DMS153 (cell line): ENCODE results near the gene HS3ST3A1.

Experiments used
- DNase-seq: peaks from one replicate; lab custom pipeline; 2025; lab: John Stamatoyannopoulos, UW

Gene HS3ST3A1

GRCh38 chr17:13601776-13602551, at the start of gene HS3ST3A1:
TSS of gene HS3ST3A1 (minus strand) at chr17:13601929. CDS start at chr17:13601129, 800 bp downstream.
- DNase-seq, result no peak

DNA sequence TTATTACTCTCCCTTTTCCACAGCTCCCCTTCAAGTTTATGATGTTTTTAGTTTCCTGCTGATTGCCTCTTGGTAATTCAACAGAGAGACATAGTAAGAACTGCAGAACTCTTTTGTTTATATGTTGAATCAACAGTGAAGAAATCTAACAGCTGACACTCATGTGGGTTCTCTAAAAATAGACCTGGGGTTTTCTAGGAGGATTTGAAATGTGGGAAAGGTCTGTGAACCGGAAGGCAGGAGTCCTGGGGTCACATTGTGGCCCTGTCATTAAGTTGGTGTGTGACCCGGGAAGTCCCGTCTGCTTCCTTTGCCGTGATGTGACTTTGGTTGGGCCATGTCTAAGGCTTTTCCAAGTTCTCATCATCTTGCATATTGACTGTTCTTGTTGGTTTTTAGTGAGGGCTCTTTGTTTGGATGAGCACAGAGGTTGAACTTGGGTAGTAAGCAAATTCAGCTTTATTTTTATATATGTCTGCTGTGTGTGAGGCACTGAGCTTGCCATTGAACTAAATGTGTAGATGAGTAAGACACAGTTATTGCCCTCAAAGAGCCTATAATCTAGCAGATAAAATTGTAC, 48.5 kb upstream of the HS3ST3A1 start:
- DNase-seq, result no peak

DNA sequence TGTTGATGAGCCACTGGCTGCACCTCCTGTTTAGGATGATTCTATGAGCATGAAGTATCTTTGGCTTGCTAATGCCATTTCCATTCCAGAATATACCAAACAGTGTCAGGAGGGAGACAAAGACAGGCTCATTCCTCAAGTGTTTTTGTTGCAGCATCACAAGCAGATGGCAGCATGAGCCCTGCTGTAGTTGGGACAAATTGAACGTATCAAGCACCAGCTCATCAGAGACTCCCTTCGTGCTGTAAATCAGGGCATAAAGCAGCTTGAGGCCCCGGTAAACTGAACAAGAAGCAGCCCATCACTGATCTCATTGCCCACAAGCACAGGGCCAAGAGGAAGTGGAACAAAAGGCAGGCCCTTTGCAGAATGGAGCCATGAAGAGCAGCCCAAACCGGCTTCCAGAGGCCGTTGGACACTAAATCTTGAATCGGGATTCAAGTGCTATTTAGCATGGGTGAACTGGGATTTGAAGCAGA, 45.9 kb upstream of the HS3ST3A1 start:
- no peak for DNase-seq

GRCh38 chr17:13646969-13647542, 45.3 kb upstream of the HS3ST3A1 start:
- no peak for DNase-seq

GRCh38 chr17:13646411-13646810, 44.7 kb upstream of the HS3ST3A1 start:
- DNase-seq, result no peak

- DNase-seq, result no peak
Observed at GRCh38 chr17:13643180-13643579, 41.5 kb upstream of the HS3ST3A1 start.

DNA sequence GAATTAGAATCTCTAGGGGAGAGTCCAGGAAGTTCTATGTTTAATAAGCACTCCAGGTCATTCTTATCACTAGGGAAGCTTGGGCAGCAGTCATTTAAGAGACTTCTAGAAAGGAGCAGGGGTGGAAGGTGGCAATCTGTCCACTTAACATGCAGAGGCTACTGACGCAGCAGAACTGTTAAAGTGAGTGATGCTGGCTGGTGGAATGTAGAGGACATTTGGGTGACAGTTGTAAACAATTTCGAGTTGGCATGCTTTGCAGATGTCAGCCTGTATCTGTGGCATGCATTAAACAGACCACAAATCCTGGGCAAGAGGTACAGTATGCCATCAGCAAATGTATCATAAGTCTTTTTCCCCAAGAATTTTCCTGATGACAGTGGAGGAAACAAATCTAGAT, 40.5 kb upstream of the HS3ST3A1 start:
- no peak for DNase-seq

- no peak for DNase-seq
Observed at GRCh38 chr17:13640551-13640950, 38.8 kb upstream of the HS3ST3A1 start.

- no peak for DNase-seq
Observed at GRCh38 chr17:13638855-13639458, 37.2 kb upstream of the HS3ST3A1 start.

GRCh38 chr17:13636951-13637350, 35.2 kb upstream of the HS3ST3A1 start:
- DNase-seq, result no peak

DNA sequence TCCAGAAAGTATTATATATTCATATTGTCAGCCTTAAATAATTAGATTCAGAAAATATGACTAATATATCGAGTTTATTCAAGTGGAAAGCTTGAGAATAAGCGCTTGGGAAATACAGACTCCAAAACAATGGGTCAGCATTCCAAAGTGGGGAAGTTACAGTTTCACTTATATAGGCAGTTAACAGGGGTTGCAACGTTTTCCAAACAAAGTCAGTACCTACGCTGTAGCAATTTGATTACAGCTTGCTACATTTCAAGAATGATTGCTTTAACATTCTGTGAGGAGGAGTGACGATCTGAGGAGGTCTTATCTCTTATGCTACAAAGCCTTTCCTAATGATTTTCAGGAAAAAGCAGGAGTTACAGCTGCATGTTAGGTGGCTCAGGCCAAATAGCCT, 34.2 kb upstream of the HS3ST3A1 start:
- no peak for DNase-seq

- DNase-seq, result no peak
Observed at GRCh38 chr17:13634021-13634420, 32.3 kb upstream of the HS3ST3A1 start.

GRCh38 chr17:13631529-13631928, 29.8 kb upstream of the HS3ST3A1 start:
- DNase-seq, result no peak

GRCh38 chr17:13626703-13627102, 25.0 kb upstream of the HS3ST3A1 start:
- no peak for DNase-seq

- no peak for DNase-seq
Observed at GRCh38 chr17:13619462-13619861, 17.7 kb upstream of the HS3ST3A1 start.

- DNase-seq, result no peak
Observed at GRCh38 chr17:13616031-13616430, 14.3 kb upstream of the HS3ST3A1 start.

DNA sequence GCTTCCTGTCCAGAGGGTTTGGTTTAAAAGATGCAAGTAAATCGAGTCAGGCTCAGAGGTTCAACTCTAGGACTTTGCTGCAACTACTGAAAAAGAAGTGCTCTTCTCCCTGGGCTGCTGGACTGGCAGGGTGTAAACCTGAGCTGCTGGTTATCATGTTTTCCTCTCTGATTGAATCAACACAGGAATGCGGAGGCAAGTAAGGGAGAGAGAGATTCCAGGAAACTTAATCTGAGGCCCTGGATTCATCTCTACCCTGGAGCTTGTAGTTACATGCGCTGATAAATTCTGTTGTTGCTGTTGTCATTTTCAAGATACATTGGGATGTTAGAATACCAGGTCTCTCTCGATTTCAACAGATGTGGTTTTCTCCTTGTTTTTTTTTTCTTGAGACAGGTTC, 8.2 kb upstream of the HS3ST3A1 start:
- DNase-seq, result no peak

DNA sequence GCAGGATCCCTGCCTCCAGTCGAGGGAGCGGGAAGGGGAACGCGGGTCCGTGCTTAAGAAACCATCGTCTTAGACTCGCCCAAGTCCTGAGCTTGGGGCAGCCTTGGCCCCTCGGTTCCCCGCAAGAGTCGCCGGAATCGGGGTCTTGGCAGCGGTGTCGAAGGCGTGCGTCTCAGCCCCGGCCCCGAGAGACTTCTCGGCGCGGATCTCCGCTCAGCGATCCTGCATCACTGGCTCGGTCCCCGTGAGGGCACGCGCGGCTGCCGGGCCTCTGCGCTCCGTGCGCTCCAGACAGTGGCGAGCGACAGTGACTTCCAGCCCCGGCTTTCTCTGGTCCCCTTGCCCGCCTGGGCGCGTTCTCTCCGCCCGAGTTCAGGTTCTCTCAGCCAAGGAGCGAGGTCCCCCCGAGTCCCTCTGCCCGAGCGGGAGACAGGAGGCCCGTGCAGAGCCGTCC, 380 bp downstream of the HS3ST3A1 start:
- no peak for DNase-seq

GRCh38 chr17:13600475-13601321, 1.0 kb downstream of the HS3ST3A1 start:
- DNase-seq, result no peak

GRCh38 chr17:13599864-13600263, 1.9 kb downstream of the HS3ST3A1 start:
- no peak for DNase-seq

DNA sequence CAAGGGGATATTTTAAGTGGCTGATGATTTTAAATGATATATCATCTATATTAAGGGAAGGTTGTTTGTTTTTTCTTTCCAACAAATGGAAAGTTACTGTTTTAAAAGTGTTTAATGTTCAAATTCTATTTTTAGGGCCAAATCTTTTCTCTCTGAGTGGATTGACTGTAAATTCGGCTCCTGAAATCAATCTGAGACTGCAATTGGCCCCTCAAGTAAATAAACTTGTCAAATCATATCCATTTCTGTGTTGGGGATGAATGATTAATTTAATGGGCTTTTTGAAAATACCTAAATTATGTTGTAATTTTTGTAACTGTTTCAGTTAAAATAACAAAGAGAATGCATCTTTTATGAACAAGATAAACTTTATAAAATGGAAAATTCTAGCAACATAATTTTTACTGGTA, 2.6 kb downstream of the HS3ST3A1 start:
- DNase-seq, result no peak
